Upper lobe of left lung (tissue), 4 donors: ENCODE data around the gene NDRG2.
A peak's percentile ranks its signal among the peaks of the same experiment; 100 is the strongest.

Experiments used
- CTCF ChIP-seq, 6 experiments: fragments of 450-650 bp in 4 of 6; fragments of 200-600 bp in 2 of 6; sonication (generic) in 2 of 6; IDR thresholded peaks; one replicate each; pipeline ENCODE4 v1.5.1; 2016 to 2019; ENCODE audit warnings: antibody characterized with exemption in 6 of 6
- POLR2A ChIP-seq, 4 donors: fragments of 450-650 bp; IDR thresholded peaks; one replicate each; pipeline ENCODE4 v1.5.1; 2016 to 2017; ENCODE audit warnings: antibody characterized with exemption in 4 of 4, mild to moderate bottlenecking in 2 of 4

GRCh38 chr14:21071225-21072030 lies 46.6 kb upstream of the NDRG2 start:
- TF ChIP-seq POLR2A (IDR thresholded peaks at IDR 0.05) (no peak), CTCF (IDR thresholded peaks at IDR 0.05) (peak in 1 of 6 experiments; percentile 7)
